ENCODE data around the gene DCUN1D4.
"Not testable (repeated sequence)": the region's sequence is repeated elsewhere in the genome, so short reads cannot be mapped to it uniquely, and the experiment has no call there.

DCUN1D4 gene

DNA sequence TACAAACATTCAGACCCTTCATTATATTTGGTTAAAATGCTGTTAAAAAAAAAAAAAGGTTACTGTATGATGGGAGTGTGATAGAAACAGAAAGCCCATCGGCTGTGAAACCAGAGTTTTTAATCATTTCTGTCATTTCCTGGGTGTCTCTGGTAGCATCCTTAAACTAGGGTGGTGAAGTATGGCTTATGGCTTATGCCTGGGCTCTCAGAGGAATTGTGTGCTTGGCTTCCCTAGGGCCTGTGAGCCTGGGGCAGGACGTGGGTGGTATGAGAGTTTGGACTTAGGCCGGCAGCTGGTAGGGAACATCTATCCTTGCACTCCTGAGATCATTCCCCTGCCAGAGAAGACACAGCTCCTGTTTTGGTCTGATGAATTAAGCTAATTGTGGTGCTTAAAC is 52.2 kb downstream of the DCUN1D4 start:
- DNase-seq (ENCODE audit: low spot score) = no peak

DNA sequence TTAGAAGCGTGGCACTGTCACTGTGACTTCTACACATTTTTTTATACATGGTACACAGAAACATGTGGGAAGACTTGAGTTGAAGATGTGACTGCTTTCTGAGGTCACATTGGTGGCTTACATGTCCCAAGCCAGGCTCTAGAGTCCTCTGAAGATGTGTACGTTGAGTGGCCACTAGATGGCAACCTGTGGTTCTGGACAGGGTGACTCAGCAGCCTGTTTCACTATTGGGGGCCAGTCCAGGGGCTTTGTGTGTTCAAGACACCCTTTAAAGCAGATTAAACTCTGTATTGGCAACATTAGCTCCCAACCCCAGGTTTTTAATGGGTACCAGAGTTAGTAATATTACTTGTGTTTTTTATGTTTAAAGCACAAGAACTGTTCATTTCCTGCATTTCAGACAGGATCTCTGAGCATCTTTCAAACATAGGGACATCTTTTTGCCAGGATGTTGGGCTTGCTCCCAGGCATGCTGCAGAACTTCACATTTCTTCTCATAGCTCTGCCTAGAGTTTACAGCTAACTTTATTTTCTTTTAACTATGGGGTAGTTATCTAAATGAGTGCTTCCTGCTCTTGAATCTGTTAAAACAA is 53.0 kb downstream of the DCUN1D4 start:
- DNase-seq (ENCODE audit: low spot score) = peak; percentile 76

DNA sequence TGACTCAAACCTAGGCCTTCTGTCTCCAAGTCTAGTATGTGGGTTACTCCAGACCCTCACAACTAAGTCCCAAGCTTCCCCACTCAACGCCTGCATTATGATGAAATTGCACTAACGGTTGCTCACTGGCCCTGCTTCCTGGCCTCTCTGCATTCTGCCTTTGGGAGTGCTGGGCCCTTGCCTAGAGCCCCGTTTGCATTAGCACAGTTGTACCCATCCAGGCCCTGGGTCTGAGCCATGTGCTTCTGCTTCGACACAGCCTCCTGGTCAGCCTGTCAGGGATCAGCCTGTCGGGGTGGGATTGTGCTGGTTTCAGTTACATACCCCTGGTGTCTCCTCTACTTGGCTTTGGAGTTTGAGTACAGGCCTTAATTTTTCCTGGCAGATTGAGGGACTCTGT is 58.4 kb downstream of the DCUN1D4 start:
- DNase-seq (ENCODE audit: low spot score) = no peak

DNA sequence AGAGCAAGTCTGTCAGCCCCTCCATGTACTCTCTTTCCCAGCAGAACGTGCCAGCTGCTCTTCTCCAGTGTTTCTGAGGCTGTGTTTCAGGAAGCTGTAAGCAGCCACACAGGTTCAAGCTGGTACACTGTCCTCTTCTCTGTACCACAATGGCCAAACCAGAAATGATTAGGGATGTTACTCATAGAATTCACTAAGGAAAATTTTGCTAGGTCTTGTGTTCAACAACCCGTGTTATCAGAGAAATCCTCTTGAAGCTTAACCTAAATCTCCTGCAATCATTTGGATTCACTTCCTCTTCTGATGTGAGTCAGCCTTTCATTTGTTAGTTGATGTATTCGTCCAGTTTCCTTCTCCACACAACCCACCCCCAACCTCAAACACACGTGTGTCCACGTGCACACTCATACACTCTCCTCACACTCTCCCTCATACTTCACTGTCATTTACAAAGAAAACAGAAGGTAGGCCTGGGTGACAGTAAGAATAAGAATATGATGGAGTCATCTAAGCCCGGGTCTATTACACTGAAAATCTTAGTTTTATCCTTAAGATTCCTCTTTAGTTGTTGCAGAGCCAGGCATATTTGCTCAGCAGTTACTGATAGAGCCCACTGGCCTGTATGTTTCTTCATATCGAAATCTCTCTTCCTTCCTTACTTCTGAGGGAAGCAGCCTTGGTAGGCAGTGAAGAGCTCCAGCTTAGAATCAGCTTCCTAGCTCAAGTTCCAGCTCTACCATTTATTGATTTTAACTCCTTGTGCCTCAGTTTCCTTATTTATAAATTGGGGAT is 63.4 kb downstream of the DCUN1D4 start:
- no peak for DNase-seq (ENCODE audit: low spot score)

DNA sequence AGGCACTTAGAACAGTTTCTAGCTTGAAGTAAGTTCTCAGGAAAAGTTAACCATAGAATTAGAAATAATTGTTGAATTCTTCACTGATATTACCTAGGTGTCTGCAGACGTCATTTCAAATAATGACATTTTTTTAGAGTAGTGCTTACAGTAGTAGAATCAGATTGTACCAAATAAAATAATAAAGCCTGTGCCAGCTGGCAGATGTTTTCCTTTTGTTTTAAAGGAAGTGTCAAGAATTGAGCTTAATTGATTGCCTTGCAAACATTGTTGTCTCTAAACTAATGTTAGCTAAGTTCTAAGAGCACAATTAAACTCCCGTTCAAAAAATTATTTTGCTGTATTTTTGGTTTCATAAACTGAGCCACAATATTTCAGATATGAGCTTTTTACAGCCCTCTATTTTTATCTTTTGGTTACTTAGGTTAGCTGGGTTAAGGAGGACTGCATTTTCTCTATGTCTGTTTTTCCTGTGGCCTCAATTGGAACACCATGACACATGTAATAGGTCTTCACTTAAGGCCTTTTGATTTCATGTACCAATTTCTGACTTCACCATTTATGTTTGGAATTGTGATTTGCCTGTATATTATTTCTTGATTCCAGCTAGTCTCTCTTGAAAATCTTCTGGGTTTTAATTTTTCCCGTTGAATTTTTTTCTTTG is 64.2 kb downstream of the DCUN1D4 start:
- DNase-seq (ENCODE audit: low spot score) = no peak

DNA sequence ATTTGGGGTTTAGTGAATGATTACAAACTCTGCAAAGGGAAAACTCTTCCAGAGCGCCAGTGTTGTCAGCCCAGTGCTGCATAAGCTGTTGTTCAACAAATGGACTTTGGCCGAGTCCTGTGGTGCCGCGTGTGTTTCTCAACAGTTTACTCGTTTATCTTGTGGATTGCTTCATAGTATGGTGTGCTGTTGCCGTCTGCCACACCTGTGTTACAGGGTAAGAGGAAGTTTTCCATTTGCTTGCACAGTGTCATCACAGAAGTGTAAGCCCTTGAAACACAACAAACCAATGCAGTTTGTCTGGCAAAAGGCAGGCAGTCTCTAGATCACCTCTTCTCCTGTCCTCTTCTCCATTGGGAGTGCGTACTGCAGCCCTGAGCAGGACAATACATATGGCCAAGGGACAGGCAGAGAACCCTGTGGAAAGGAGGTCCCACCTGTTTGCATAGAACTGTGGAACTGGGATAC is 66.3 kb downstream of the DCUN1D4 start:
- no peak for DNase-seq (ENCODE audit: low spot score)

DNA sequence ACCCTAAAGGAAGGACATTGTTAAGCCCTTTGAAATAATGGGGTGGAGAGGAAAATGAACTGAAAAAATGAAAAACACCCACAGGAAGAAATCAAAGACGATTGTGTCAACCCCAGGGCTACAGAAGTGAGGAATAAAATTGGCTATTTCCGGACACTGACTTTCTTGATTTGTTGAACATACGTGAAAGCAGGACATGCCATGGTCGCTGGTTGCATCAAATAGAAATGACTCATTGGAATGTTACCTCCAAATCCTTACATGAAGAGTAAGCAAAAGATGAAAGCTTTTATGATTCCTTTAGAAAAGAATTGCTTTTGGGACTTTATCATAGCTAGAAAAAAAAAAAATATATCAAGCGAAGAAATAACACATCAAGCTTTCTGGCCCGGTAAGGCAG is 75.3 kb downstream of the DCUN1D4 start:
- no peak for DNase-seq (ENCODE audit: low spot score)

DNA sequence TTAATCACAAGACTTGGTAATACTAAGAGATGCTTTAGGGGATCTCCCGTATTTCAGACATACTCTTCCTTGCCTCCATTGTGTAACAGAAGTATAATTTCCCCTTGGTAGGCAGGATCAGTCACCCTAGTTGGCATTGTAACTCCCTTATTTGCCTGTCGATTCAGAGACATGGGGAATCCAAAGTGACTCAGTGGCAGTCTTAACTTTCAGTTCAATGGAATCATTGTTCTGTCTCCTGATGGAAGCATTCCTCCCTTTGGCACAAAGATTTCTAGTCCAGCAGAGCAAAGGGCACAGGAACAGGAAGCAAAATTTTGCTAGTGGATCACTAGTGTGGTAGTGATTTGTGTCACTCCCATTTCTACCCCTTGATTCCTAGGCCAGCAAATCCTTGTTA is 80.4 kb downstream of the DCUN1D4 start:
- DNase-seq (ENCODE audit: low spot score) = no peak

DNA sequence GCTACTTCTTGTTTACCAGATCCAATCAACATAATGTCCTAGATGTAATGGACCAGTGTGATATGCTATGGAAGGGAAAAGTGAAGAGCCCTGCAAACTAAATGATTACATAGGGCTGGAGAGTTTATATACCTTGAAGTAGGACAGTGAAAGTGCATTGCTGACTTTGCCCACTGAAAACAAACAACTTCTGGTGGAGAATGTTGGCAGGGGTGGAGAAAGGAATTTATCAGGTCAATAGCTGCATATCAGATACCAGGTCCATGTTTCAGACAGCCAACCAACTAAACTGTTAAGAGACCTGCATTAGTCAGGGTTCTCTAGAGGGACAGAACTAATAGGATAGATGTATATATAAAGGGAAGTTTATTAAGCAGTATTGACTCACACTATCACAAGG is 82.4 kb downstream of the DCUN1D4 start:
- DNase-seq (ENCODE audit: low spot score) = no peak

DNA sequence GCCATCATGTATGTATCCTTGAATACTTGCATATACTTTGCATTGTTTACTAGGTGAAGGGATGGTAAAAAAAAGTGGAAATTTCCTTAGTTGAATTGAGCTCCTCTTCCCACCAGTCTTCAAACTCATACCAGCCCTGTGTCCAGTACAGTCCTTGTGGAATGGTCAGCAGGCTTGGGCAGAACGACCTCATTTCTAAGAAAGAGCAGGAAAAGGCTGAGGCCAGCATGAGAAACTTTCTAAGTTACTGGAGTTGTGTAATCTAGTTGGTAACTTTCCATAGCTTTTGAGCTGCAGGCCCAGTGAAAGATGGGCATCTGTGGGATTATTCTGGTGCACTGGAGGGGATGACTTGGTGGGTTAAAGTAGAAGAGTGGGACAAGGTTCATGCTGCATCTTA is 87.6 kb downstream of the DCUN1D4 start:
- DNase-seq (ENCODE audit: low spot score) = no peak

DNA sequence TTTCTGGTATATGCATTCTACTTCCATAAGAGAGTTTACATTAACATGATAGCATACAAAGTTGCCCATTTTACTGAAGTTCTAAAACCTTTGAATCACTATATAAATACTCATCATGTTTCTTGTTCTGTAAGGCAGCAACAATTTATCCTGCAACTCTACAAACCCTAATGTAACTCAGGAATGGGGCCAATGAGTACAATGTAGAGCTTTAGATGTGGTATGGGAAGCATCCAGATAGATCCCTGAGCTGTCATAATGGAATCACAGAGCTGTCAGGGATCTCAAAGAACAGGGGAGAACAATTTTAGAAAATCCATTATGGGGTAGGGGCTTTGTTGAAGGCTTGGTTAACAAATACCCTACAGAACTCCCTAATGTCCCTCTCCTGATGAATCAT is 88.5 kb downstream of the DCUN1D4 start:
- no peak for DNase-seq (ENCODE audit: low spot score)

DNA sequence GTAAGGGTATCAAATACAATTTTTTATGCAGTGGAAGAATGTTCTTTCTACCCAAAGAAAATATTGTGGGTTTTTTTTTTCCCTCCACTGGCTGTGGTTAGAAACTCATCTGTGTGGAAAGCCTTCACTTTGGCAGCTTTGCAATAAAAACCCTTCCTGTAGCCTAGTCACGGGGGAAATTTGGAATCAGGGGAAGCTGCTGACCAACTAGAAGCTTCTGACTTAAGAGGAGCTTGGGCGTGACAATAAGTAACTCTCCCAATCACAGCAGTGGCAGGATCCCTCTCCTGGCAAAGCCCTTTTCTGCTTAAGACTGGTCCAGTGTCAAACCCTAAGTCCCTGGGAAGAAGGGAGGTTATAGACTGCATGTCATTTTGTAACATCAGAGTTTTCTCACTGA is 89.3 kb downstream of the DCUN1D4 start:
- DNase-seq (ENCODE audit: low spot score) = no peak

DNA sequence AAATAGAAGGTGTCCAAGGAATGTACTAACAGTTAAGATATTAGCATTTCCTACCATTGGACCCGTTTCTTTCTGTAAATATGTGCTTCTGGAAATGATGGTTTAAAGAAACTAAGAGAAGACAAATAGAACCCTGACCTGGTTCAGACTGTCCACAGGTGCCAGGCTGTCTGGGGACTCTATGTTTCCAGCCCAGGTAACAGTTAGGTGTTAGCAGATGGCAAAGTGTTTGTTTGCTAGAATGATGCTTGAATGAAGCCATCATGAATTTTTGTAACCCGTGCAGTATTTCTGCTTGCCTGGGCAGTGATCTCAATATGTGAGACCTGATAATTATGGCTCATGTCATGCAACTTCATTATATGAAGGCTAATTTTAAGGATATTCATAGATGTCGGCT is 89.7 kb downstream of the DCUN1D4 start:
- DNase-seq (ENCODE audit: low spot score) = no peak

DNA sequence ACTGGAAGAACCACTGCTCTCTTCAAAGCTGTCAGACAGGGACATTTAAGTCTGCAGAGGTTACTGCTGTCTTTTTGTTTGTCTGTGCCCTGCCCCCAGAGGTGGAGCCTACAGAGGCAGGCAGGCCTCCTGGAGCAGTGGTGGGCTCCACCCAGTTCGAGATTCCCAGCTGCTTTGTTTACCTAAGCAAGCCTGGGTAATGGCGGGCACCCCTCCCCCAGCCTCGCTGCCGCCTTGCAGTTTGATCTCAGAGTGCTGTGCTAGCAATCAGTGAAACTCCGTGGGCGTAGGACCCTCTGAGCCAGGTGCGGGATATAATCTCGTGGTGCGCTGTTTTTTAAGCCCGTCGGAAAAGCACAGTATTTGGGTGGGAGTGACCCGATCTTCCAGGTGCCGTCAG is 97.5 kb downstream of the DCUN1D4 start:
- not testable (repeated sequence) for DNase-seq (ENCODE audit: low spot score)

DNA sequence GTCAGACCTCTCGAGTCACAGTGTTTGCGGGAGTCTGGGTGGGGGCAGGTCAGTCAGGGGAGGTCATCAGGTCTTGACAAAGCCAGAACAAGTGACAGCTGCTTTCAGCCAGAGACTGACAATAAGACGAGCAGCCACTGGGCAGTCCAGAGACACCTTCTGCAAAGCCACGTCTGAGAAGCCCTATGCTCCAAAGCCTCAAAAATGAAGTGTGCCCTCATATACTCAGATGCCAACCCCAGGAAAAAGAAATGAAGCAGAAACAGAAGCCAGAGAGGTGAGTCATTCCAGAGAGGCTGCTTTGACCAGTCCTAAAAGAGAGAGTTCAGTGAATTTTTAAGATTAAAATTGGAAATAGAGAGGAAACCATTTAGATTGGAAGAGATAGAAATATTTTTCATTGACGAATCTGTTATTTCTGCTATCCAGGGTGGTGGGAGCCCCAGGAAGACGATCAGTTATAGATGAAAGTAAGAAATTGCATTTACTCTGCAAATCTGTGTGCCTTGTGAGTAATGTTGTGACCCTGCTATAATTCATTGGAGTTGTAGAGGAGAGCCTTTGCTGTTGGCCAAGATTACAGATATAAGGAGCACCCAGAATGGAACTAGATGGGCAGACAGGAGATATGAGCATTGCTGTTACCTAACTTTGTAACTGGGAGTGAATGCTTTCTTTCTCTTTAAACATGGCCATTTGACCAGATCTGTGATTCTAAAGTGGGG is 99.3 kb downstream of the DCUN1D4 start:
- DNase-seq (ENCODE audit: low spot score) = no peak

DNA sequence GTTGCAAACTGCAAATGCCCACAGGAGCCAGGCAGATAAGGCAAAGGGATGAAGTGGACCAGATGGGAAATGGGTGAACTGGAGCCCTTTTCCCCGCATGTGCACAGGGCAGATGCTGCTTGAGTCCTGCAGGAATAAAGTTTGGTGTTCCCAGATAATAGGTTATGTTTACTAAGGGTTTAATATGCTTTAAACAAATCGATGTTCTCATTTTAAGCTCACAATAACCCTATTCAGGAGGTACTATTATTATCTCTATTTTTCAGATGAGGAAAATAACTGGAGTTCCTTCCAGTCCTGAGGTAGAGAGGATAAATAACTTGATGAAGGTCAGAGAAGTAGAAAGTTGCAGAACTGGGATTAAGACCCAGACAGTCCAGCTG is 99.9 kb downstream of the DCUN1D4 start:
- no peak for DNase-seq (ENCODE audit: low spot score)

DNA sequence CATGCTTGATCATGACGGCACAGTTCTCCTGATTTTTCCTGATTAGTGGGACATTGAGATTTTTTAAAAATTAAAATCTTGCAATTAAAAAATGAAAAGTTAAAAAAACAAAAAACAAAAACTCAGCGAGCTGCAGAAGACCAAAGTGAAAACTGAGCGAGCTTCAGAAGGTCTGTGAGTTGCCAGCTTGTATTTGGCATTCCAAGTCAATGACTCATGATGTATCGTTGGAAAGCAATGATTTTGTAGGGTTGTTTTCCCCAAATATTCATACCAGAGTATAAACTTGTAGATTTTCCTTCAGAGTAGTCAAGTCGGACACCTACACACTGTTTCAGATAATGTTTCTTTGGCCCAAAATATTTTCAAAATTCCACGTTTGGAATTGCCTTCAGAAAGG is 100.3 kb downstream of the DCUN1D4 start:
- no peak for DNase-seq (ENCODE audit: low spot score)

DNA sequence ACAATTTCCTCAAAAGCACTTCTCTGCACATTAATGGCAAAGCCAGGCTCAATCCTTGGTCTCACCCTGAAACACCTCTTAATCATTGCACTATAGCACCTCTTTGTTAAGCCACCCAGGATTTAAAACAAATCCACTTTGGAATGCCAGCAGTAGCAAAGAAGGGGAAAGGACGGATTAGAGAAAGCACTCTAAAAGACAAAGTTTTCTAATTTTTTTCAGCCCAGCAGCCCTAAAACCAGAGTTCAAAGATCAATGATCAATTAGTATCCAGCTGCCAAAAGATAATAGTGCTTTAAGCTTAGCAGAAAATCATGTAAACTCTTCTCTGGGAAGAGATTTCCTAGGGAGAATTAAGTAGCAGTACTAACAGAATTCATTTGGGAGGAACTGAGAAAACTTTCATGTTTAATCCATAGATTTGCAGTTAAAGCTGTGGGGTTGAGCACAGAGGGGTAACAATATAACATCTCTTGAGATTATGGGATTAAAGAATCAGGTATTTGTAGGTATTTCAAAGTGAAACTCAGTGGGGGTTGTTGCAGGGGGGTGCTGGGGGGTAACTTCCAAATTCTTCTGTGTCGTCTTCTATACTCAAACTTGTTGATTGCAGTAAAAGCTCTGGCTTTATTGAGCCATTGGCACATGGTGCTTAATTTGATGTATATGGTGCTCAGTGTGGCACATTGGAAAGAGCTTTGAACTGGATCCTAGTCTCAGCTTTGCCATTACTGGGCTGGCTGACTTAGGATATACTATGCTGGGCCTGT is 115.4 kb downstream of the DCUN1D4 start:
- no peak for DNase-seq (ENCODE audit: low spot score)

DNA sequence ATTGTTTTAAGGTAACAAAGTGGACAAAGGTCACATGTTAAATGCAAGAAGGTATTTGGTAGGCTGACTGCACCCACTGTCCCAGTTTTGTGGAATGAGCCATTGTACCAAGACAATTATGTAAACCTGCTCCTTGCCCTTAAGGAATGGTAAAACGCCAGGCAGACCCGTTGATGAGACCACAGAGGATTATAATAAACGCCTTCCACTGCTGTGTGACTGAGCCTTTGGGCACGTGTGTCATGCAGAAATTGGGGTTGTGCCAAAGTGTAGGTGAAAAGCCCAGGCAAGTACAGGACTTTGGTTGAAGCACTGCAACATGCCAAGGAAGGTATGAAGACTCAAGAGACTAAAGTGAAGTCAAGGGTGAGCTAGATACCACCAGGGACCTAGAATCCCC is 117.5 kb downstream of the DCUN1D4 start:
- DNase-seq (ENCODE audit: low spot score) = no peak

DNA sequence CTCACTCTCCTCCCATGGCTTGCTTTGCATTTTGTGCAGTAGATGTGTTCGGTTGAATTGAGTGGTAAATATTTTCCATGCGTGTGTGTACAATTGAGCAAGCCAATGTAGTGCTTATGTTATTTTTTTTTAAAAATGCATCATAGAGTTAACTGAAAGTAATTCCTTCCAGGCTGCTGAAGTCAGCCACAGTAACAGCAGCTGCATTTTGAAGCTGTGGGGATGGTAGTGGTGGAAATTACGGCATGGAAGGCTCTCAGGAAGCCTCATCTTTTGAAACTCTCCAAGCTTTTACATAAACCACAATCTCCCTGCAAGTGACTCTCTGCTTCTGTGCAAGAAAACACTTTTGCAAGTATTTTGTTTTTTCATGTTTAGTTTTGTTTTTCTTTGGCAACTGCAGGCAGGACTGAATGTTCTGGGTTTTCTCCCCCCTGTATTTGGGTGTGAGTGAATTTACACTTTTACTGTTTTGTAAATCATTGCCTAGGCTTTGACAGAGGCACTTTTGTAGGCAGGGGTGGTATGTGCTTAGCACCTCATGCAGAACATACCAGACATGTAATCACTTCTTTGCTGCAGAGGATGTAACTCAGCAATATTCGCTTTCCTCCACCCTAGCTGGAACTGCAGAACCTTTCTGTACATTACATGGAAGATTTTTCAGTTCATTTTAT is 121.0 kb downstream of the DCUN1D4 start:
- DNase-seq (ENCODE audit: low spot score) = no peak

DNA sequence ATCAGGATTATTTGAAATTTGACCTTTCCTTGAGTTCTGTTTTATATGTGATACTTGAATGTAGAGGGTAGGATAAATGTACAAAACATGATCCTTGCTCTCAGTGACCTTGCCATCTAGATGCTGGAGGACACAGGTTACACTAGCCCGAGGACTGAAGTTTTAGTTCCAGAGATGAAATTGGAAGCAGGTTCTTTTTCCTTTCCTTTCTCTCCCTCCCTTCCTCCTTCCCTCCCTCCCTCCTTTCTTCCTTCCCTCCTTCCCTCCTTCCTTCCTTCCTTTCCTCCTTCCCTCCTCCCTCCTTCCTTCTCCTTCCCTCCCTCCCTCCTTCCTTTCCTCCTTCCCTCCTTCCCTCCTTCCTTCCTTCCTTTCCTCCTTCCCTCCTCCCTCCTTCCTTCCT is 122.9 kb downstream of the DCUN1D4 start:
- DNase-seq (ENCODE audit: low spot score) = no peak
